ENCODE measurements around the gene ELOVL5. TPM values are rescaled to one million over a fixed set of nuclear protein-coding genes. Genes with fewer than 3 reads are reported as not detected.

ELOVL5 gene
- total RNA-seq, 1 experiment from 2014 or later = 121 TPM

- peaks cover 0 to 4% of the 10 kb centered on the region in 2 experiments; a peak in 2 of 5 replicates for H3K9me3 Mint-ChIP-seq
- Histone ChIP-seq H3K27ac (ENCODE audit: insufficient read length, low read depth, low read length) (no peak overlapping the region), H3K56ac (ENCODE audit: insufficient read length, low read depth, low read length) (no peak overlapping the region), H3K79me1 (ENCODE audit: insufficient read depth, low read depth, low read length, poor library complexity, severe bottlenecking) (no peaks in the 10 kb centered on the region), H4K20me1 (ENCODE audit: control insufficient read depth, insufficient read depth, insufficient read length) (no peaks in the 10 kb centered on the region), H3K9ac (ENCODE audit: extremely low read depth, insufficient read length, low read length) (no peak overlapping the region), H3K4me1 (ENCODE audit: insufficient read depth, low read length) (no peaks in the 10 kb centered on the region), H3K79me2 (ENCODE audit: insufficient read depth, low read length) (no peaks in the 10 kb centered on the region), H4K91ac (ENCODE audit: insufficient read length, low read depth, low read length) (no peak overlapping the region), H2BK15ac (ENCODE audit: low read depth, low read length) (no peak overlapping the region), H2BK120ac (ENCODE audit: low read depth, low read length, poor library complexity, severe bottlenecking) (no peak overlapping the region), H3T11ph (ENCODE audit: low read length) (no peak overlapping the region), H3K9me3 (ENCODE audit: control insufficient read depth, low read depth, low read length) (peaks cover 3% of the 10 kb centered on the region), H2BK12ac (ENCODE audit: insufficient read length, low read depth, low read length) (no peak overlapping the region), H3K27me3 (ENCODE audit: insufficient read depth, low read length) (no peaks in the 10 kb centered on the region), H2BK20ac (ENCODE audit: low read depth, low read length, poor library complexity, severe bottlenecking) (no peak overlapping the region), H4K8ac (replicated peaks; ENCODE audit: insufficient read length, low read depth, low read length) (no peak overlapping the region), H3K4ac (ENCODE audit: low read depth, low read length) (no peak overlapping the region), H3K23ac (ENCODE audit: insufficient read length, low read depth, low read length) (no peak overlapping the region), H3K4me2 (ENCODE audit: insufficient read depth, insufficient read length, low read length) (no peak overlapping the region), H2AK5ac (ENCODE audit: insufficient read length, low read length) (no peak overlapping the region), H3K14ac (ENCODE audit: insufficient read depth, low read length) (no peak overlapping the region), H3K23me2 (ENCODE audit: insufficient read length, low read depth, low read length, poor library complexity, severe bottlenecking) (no peaks in the 10 kb centered on the region), H2BK5ac (ENCODE audit: insufficient read length, low read length) (no peak overlapping the region), H3K18ac (ENCODE audit: insufficient read length, low read depth, low read length) (no peak overlapping the region), H2AFZ (ENCODE audit: low read length) (no peak overlapping the region), H4K5ac (ENCODE audit: insufficient read length, low read depth, low read length) (no peak overlapping the region)
- H3K27ac Mint-ChIP-seq = no peak overlapping the region
- H3K4me1 Mint-ChIP-seq = peaks cover 0 to 2% of the 10 kb centered on the region in 2 experiments; a peak in 2 of 4 replicates
- peaks cover 2% of the 10 kb centered on the region; the same call in 1 of the 2 replicates for H3K27me3 Mint-ChIP-seq (ENCODE audit: low read depth)
- TF ChIP-seq, protein P1, sequence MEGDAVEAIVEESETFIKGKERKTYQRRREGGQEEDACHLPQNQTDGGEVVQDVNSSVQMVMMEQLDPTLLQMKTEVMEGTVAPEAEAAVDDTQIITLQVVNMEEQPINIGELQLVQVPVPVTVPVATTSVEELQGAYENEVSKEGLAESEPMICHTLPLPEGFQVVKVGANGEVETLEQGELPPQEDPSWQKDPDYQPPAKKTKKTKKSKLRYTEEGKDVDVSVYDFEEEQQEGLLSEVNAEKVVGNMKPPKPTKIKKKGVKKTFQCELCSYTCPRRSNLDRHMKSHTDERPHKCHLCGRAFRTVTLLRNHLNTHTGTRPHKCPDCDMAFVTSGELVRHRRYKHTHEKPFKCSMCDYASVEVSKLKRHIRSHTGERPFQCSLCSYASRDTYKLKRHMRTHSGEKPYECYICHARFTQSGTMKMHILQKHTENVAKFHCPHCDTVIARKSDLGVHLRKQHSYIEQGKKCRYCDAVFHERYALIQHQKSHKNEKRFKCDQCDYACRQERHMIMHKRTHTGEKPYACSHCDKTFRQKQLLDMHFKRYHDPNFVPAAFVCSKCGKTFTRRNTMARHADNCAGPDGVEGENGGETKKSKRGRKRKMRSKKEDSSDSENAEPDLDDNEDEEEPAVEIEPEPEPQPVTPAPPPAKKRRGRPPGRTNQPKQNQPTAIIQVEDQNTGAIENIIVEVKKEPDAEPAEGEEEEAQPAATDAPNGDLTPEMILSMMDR (conservative IDR thresholded peaks at IDR 0.05) = no peak
- DNase-seq = no peak
- no peaks in the 10 kb centered on the region; a peak in 1 of 7 replicates for H3K36me3 Mint-ChIP-seq (ENCODE audit: insufficient read depth in 1 of 3, low read depth in 3 of 3)
- WGBS (ENCODE audit: extremely low coverage, insufficient read length, low lambda C conversion rate) = no CpG with 5 or more reads among the region's 5 CpGs
- no peak overlapping the region for H3K4me3 Mint-ChIP-seq
Measured at GRCh38 chr6:53235508-53235907, 113.2 kb downstream of the ELOVL5 start.

Measured in H9 (cell line).